Chondrocyte (in vitro differentiated cells): ENCODE data around the gene GALNTL6. TPM values are rescaled to one million over a fixed set of nuclear protein-coding genes. Genes with fewer than 3 reads are reported as not detected.
A peak's percentile ranks its signal among the peaks of the same experiment; 100 is the strongest.

Source experiments
- DNase-seq: peaks from one replicate; pipeline ENCODE4 v3.0.0; 2021; ENCODE audit warnings: mixed read lengths, low spot score
- H3K27ac Mint-ChIP-seq: one replicate; pipeline ENCODE4 v1.8.0; 2021; ENCODE audit warnings: mild to moderate bottlenecking, moderate library complexity, mixed read lengths; ENCODE audit not compliant: unreplicated experiment
- H3K27me3 Mint-ChIP-seq: 2 replicates; pipeline ENCODE4 v1.8.0; 2021; ENCODE audit warnings: low read depth, mixed read lengths
- H3K36me3 Mint-ChIP-seq: 2 replicates; pipeline ENCODE4 v1.8.0; 2021; ENCODE audit warnings: low read depth, mixed read lengths
- H3K4me1 Mint-ChIP-seq: 2 replicates; pipeline ENCODE4 v1.8.0; 2021; ENCODE audit warnings: low read depth, mild to moderate bottlenecking, mixed read lengths
- H3K4me3 Mint-ChIP-seq: one replicate; pipeline ENCODE4 v1.8.0; 2021; ENCODE audit warnings: mild to moderate bottlenecking, moderate library complexity, mixed read lengths; ENCODE audit not compliant: unreplicated experiment
- H3K9me3 Mint-ChIP-seq: 2 replicates; pipeline ENCODE4 v1.8.0; 2021; ENCODE audit warnings: low read depth, mixed read lengths
- CTCF ChIP-seq: fragments of 200-600 bp; sonication (generic); IDR thresholded peaks from 2 replicates; pipeline ENCODE4 v1.5.0; 2021; ENCODE audit warnings: antibody characterized with exemption, mild to moderate bottlenecking, moderate library complexity
- total RNA-seq: library from RNA; stranded (reverse); gene quantifications from 3 replicates; pipeline ENCODE4 v1.2.1, GENCODE V29; 2021

GALNTL6 gene
- total RNA-seq, 1 donor from 2014 or later, result not detected

GRCh38 chr4:172514011-172514410 lies 700.8 kb downstream of the GALNTL6 start:
- no peak overlapping the region for H3K4me3 Mint-ChIP-seq
- H3K27ac Mint-ChIP-seq, result no peak overlapping the region

GRCh38 chr4:172514801-172515200 lies 701.6 kb downstream of the GALNTL6 start:
- peaks cover 5% of the 10 kb centered on the region for H3K4me1 Mint-ChIP-seq
- TF ChIP-seq CTCF, result no peak
- H3K4me3 Mint-ChIP-seq, result no peak overlapping the region
- no peaks in the 10 kb centered on the region for H3K36me3 Mint-ChIP-seq
- H3K9me3 Mint-ChIP-seq, result peaks cover 10% of the 10 kb centered on the region
- DNase-seq, result no peak
- no peak overlapping the region for H3K27ac Mint-ChIP-seq
- H3K27me3 Mint-ChIP-seq, result no peaks in the 10 kb centered on the region

More at GRCh38 chr4:172514011-172514410, 700.8 kb downstream of the GALNTL6 start:
- H3K4me1 Mint-ChIP-seq, result peaks cover 5% of the 10 kb centered on the region
- no peaks in the 10 kb centered on the region for H3K27me3 Mint-ChIP-seq
- no peak for DNase-seq
- no peak for TF ChIP-seq CTCF
- no peaks in the 10 kb centered on the region for H3K36me3 Mint-ChIP-seq
- H3K9me3 Mint-ChIP-seq, result peaks cover 10% of the 10 kb centered on the region

- TF ChIP-seq CTCF, result peak; percentile 28
- no peaks in the 10 kb centered on the region for H3K36me3 Mint-ChIP-seq
Observed at GRCh38 chr4:172515266-172515879, 702.2 kb downstream of the GALNTL6 start.

GRCh38 chr4:172517391-172517790 lies 704.2 kb downstream of the GALNTL6 start:
- TF ChIP-seq CTCF, result no peak
- no peak for DNase-seq
- H3K4me1 Mint-ChIP-seq, result peaks cover 10% of the 10 kb centered on the region
- H3K36me3 Mint-ChIP-seq, result no peaks in the 10 kb centered on the region
- H3K27me3 Mint-ChIP-seq, result no peaks in the 10 kb centered on the region
- no peak overlapping the region for H3K4me3 Mint-ChIP-seq
- peaks cover 8% of the 10 kb centered on the region for H3K9me3 Mint-ChIP-seq
- no peak overlapping the region for H3K27ac Mint-ChIP-seq

More at GRCh38 chr4:172515266-172515879, 702.2 kb downstream of the GALNTL6 start:
- peaks cover 5% of the 10 kb centered on the region for H3K4me1 Mint-ChIP-seq
- H3K4me3 Mint-ChIP-seq, result no peak overlapping the region
- H3K27me3 Mint-ChIP-seq, result no peaks in the 10 kb centered on the region
- peaks cover 10% of the 10 kb centered on the region for H3K9me3 Mint-ChIP-seq
- DNase-seq, result no peak
- H3K27ac Mint-ChIP-seq, result no peak overlapping the region

GRCh38 chr4:172521248-172521647 lies 708.0 kb downstream of the GALNTL6 start:
- Mint-ChIP-seq H3K27me3 (no peaks in the 10 kb centered on the region), H3K4me1 (peaks cover 4% of the 10 kb centered on the region), H3K9me3 (no peaks in the 10 kb centered on the region), H3K4me3 (no peak overlapping the region), H3K27ac (no peak overlapping the region), H3K36me3 (no peaks in the 10 kb centered on the region)
- DNase-seq, result no peak
- TF ChIP-seq CTCF, result no peak
